Middle frontal gyrus (tissue), 1 donor: Measurements from ENCODE around the gene TTL.
"Not testable (repeated sequence)": the region's sequence is repeated elsewhere in the genome, so short reads cannot be mapped to it uniquely, and the experiment has no call there.

Source experiments
- DNase-seq: peaks from one replicate; pipeline ENCODE4 v3.0.0-alpha.2; 2015; ENCODE audit warnings: low spot score; ENCODE audit errors: extremely low spot score

TTL gene

GRCh38 chr2:112481528-112482233 lies at the start of gene TTL:
Gene TTL (plus strand): TSS chr2:112482156. CDS start chr2:112482345, 189 bp downstream.
- DNase-seq: peak; percentile 71

GRCh38 chr2:112432390-112432734 lies 49.6 kb upstream of the TTL start:
- DNase-seq: not testable (repeated sequence)

- not testable (repeated sequence) for DNase-seq
Observed at GRCh38 chr2:112432735-112433479, 49.0 kb upstream of the TTL start.

GRCh38 chr2:112433480-112433879 lies 48.5 kb upstream of the TTL start, which contains the start of gene RGPD8:
Gene RGPD8 (minus strand): TSS chr2:112433645. CDS start chr2:112433453, 192 bp downstream.
- DNase-seq: peak; percentile 69

- no peak for DNase-seq
Observed at GRCh38 chr2:112433932-112434730, 47.8 kb upstream of the TTL start.

- not testable (repeated sequence) for DNase-seq
Observed at GRCh38 chr2:112434890-112435715, 46.9 kb upstream of the TTL start.

GRCh38 chr2:112435716-112436431 lies 46.1 kb upstream of the TTL start:
- DNase-seq: not testable (repeated sequence)

GRCh38 chr2:112436993-112437392 lies 45.0 kb upstream of the TTL start:
- DNase-seq: not testable (repeated sequence)

GRCh38 chr2:112437405-112437831 lies 44.5 kb upstream of the TTL start:
- not testable (repeated sequence) for DNase-seq

- not testable (repeated sequence) for DNase-seq
Observed at GRCh38 chr2:112438603-112439261, 43.2 kb upstream of the TTL start.

- not testable (repeated sequence) for DNase-seq
Observed at GRCh38 chr2:112444256-112444655, 37.7 kb upstream of the TTL start.

GRCh38 chr2:112449854-112450253 lies 32.1 kb upstream of the TTL start:
- no peak for DNase-seq

GRCh38 chr2:112451317-112451716 lies 30.6 kb upstream of the TTL start:
- no peak for DNase-seq

- DNase-seq: no peak
Observed at GRCh38 chr2:112454586-112454985, 27.4 kb upstream of the TTL start.

GRCh38 chr2:112459372-112459771 lies 22.6 kb upstream of the TTL start:
- DNase-seq: no peak

GRCh38 chr2:112462178-112462577 lies 19.8 kb upstream of the TTL start:
- no peak for DNase-seq

GRCh38 chr2:112463256-112463655 lies 18.7 kb upstream of the TTL start:
- DNase-seq: no peak

- DNase-seq: no peak
Observed at GRCh38 chr2:112465382-112465781, 16.6 kb upstream of the TTL start.

GRCh38 chr2:112472547-112473263 lies 9.3 kb upstream of the TTL start:
- DNase-seq: no peak
